Trophoblast cell (in vitro differentiated cells and primary cell): Measurements from ENCODE around the gene ADCY1.

Experiments used
- DNase-seq, 2 donors: peaks; one replicate each; pipeline ENCODE4 v3.0.0-alpha.2; 2016
- H2AFZ ChIP-seq: 2 replicates; pipeline ENCODE4 v1.6.1; 2013; ENCODE audit warnings: low read length, moderate library complexity, mild to moderate bottlenecking; ENCODE audit not compliant: insufficient read depth, poor library complexity
- H2AK5ac ChIP-seq: 2 replicates; pipeline ENCODE4 v1.6.1; 2013; ENCODE audit warnings: mild to moderate bottlenecking, low read length
- H2BK120ac ChIP-seq: 2 replicates; pipeline ENCODE4 v1.6.1; 2013; ENCODE audit warnings: low read length, mild to moderate bottlenecking, moderate library complexity; ENCODE audit not compliant: insufficient read depth, poor library complexity
- H2BK12ac ChIP-seq: 2 replicates; pipeline ENCODE4 v1.6.1; 2013; ENCODE audit warnings: mild to moderate bottlenecking, low read length, moderate library complexity
- H2BK5ac ChIP-seq: 2 replicates; pipeline ENCODE4 v1.6.1; 2013; ENCODE audit warnings: low read length, low read depth, moderate library complexity, mild to moderate bottlenecking; ENCODE audit not compliant: poor library complexity
- H3K14ac ChIP-seq: 2 replicates; pipeline ENCODE4 v1.6.1; 2013; ENCODE audit warnings: mild to moderate bottlenecking, low read length
- H3K18ac ChIP-seq: 2 replicates; pipeline ENCODE4 v1.6.1; 2013; ENCODE audit warnings: mild to moderate bottlenecking, low read length
- H3K23ac ChIP-seq: 2 replicates; pipeline ENCODE4 v1.6.1; 2013; ENCODE audit warnings: low read length
- H3K27ac ChIP-seq: 2 replicates; pipeline ENCODE4 v1.5.1; 2013; ENCODE audit warnings: low read depth, mild to moderate bottlenecking, inconsistent platforms, low read length, moderate library complexity
- H3K27me3 ChIP-seq: 2 replicates; pipeline ENCODE4 v1.6.1; 2013; ENCODE audit warnings: inconsistent platforms, mild to moderate bottlenecking, low read length, moderate library complexity; ENCODE audit not compliant: insufficient read depth
- H3K36me3 ChIP-seq, 2 experiments: 1 replicate in 1 of 2; 2 replicates in 1 of 2; pipeline ENCODE4 v1.6.1; 2013; ENCODE audit warnings: low read length in 2 of 2, mild to moderate bottlenecking in 2 of 2, moderate library complexity in 1 of 2; ENCODE audit not compliant: insufficient read depth in 2 of 2, control insufficient read depth in 1 of 2
- H3K4ac ChIP-seq: 2 replicates; pipeline ENCODE4 v1.6.1; 2013; ENCODE audit warnings: low read depth, mild to moderate bottlenecking, low read length, moderate library complexity
- H3K4me1 ChIP-seq, 2 experiments: 1 replicate in 1 of 2; 2 replicates in 1 of 2; pipeline ENCODE4 v1.6.1; 2013; ENCODE audit warnings: low read length in 2 of 2, mild to moderate bottlenecking in 2 of 2, moderate library complexity in 1 of 2; ENCODE audit not compliant: insufficient read depth in 2 of 2, control insufficient read depth in 1 of 2
- H3K4me2 ChIP-seq: 2 replicates; pipeline ENCODE4 v1.6.1; 2013; ENCODE audit warnings: inconsistent platforms, mild to moderate bottlenecking, low read length, moderate library complexity
- H3K4me3 ChIP-seq: 2 replicates; pipeline ENCODE4 v1.5.1; 2013; ENCODE audit warnings: mild to moderate bottlenecking, low read depth, low read length, inconsistent platforms
- H3K79me1 ChIP-seq: one replicate; pipeline ENCODE4 v1.6.1; 2013; ENCODE audit warnings: low read length
- H3K79me2 ChIP-seq: 2 replicates; pipeline ENCODE4 v1.6.1; 2013; ENCODE audit warnings: low read length, mild to moderate bottlenecking; ENCODE audit not compliant: control insufficient read depth, insufficient read depth, poor library complexity
- H3K9ac ChIP-seq: 2 replicates; pipeline ENCODE4 v1.6.1; 2013; ENCODE audit warnings: mild to moderate bottlenecking, low read length
- H3K9me3 ChIP-seq: 2 replicates; pipeline ENCODE4 v1.6.1; 2013; ENCODE audit warnings: low read depth, mild to moderate bottlenecking, control low read depth, inconsistent platforms, low read length; ENCODE audit not compliant: insufficient read depth
- H4K12ac ChIP-seq: 2 replicates; pipeline ENCODE4 v1.6.1; 2013; ENCODE audit warnings: low read depth, mild to moderate bottlenecking, low read length, moderate library complexity
- H4K8ac ChIP-seq: 2 replicates; pipeline ENCODE4 v1.6.1; 2013; ENCODE audit warnings: low read depth, mild to moderate bottlenecking, low read length, moderate library complexity
- H4K91ac ChIP-seq: one replicate; pipeline ENCODE4 v1.6.1; 2013; ENCODE audit warnings: low read depth, mild to moderate bottlenecking, low read length, moderate library complexity
- WGBS: extraction: QIAGEN DNeasy Blood & Tissue Kit; methylation state at CpG from one replicate; pipeline ENCODE4 v1.1.7; 2013; ENCODE audit warnings: missing lambda C conversion rate; ENCODE audit not compliant: insufficient read length, insufficient coverage; ENCODE audit errors: extremely low coverage; 5-methylcytosine and 5-hydroxymethylcytosine counted together

Gene ADCY1

GRCh38 chr7:45698303-45699014, 124.3 kb downstream of the ADCY1 start:
- no peaks in the 10 kb centered on the region for H3K79me2 ChIP-seq
- no peak overlapping the region for H3K27ac ChIP-seq
- no peak overlapping the region for H3K14ac ChIP-seq
- H2BK12ac ChIP-seq, result no peak overlapping the region
- H3K4me3 ChIP-seq, result no peak overlapping the region
- no peaks in the 10 kb centered on the region for H3K79me1 ChIP-seq
- H2BK120ac ChIP-seq, result no peak overlapping the region
- H4K91ac ChIP-seq, result no peak overlapping the region
- whole genome bisulfite sequencing, result no CpG with 5 or more reads among the region's 6 CpGs
- no peaks in the 10 kb centered on the region for H3K36me3 ChIP-seq
- H3K23ac ChIP-seq, result no peak overlapping the region
- H3K27me3 ChIP-seq, result no peaks in the 10 kb centered on the region
- H4K12ac ChIP-seq, result no peak overlapping the region
- no peak overlapping the region for H3K9ac ChIP-seq
- no peak overlapping the region for H3K18ac ChIP-seq
- H3K4ac ChIP-seq, result no peak overlapping the region
- H3K4me1 ChIP-seq, result no peaks in the 10 kb centered on the region
- DNase-seq, result no peak
- peaks cover under 1% of the 10 kb centered on the region for H3K9me3 ChIP-seq
- H4K8ac ChIP-seq, result no peak overlapping the region
- no peak overlapping the region for H2BK5ac ChIP-seq
- H2AK5ac ChIP-seq, result no peak overlapping the region
- no peak overlapping the region for H2AFZ ChIP-seq
- no peak overlapping the region for H3K4me2 ChIP-seq

GRCh38 chr7:45699015-45699309, 124.8 kb downstream of the ADCY1 start:
- Histone ChIP-seq H3K9ac (no peak overlapping the region), H4K8ac (no peak overlapping the region), H2AK5ac (no peak overlapping the region), H3K4ac (no peak overlapping the region), H3K4me2 (no peak overlapping the region), H3K27me3 (no peaks in the 10 kb centered on the region), H3K36me3 (no peaks in the 10 kb centered on the region), H3K4me3 (no peak overlapping the region), H3K9me3 (peaks cover 2% of the 10 kb centered on the region), H3K23ac (no peak overlapping the region), H3K14ac (no peak overlapping the region), H2BK12ac (no peak overlapping the region), H2AFZ (no peak overlapping the region), H2BK5ac (no peak overlapping the region), H3K79me1 (no peaks in the 10 kb centered on the region), H4K12ac (no peak overlapping the region), H2BK120ac (no peak overlapping the region), H4K91ac (no peak overlapping the region), H3K4me1 (no peaks in the 10 kb centered on the region), H3K18ac (no peak overlapping the region), H3K79me2 (no peaks in the 10 kb centered on the region), H3K27ac (no peak overlapping the region)
- no peak for DNase-seq

- Histone ChIP-seq H3K4me2 (no peak overlapping the region), H2BK120ac (no peak overlapping the region), H3K79me2 (no peaks in the 10 kb centered on the region), H3K23ac (no peak overlapping the region), H3K36me3 (no peaks in the 10 kb centered on the region), H3K4ac (no peak overlapping the region), H4K8ac (no peak overlapping the region), H3K79me1 (no peaks in the 10 kb centered on the region), H3K4me1 (no peaks in the 10 kb centered on the region), H2BK12ac (no peak overlapping the region), H2AFZ (no peak overlapping the region), H3K9me3 (peaks cover 2% of the 10 kb centered on the region), H2BK5ac (no peak overlapping the region), H4K91ac (no peak overlapping the region), H3K14ac (no peak overlapping the region), H3K18ac (no peak overlapping the region), H3K4me3 (no peak overlapping the region), H3K27ac (no peak overlapping the region), H4K12ac (no peak overlapping the region), H2AK5ac (no peak overlapping the region), H3K9ac (no peak overlapping the region), H3K27me3 (no peaks in the 10 kb centered on the region)
- DNase-seq, result no peak
- WGBS, result no CpG with 5 or more reads among the region's 11 CpGs
Observed at GRCh38 chr7:45699726-45700390, 125.7 kb downstream of the ADCY1 start.

GRCh38 chr7:45700556-45700955, 126.4 kb downstream of the ADCY1 start:
- Histone ChIP-seq H3K23ac (no peak overlapping the region), H4K91ac (no peak overlapping the region), H3K14ac (no peak overlapping the region), H3K79me2 (no peaks in the 10 kb centered on the region), H3K79me1 (no peaks in the 10 kb centered on the region), H3K9ac (no peak overlapping the region), H3K9me3 (peaks cover 2% of the 10 kb centered on the region), H2BK120ac (no peak overlapping the region), H3K4me1 (no peaks in the 10 kb centered on the region), H3K4me3 (no peak overlapping the region), H3K18ac (no peak overlapping the region), H2AFZ (no peak overlapping the region), H3K4me2 (no peak overlapping the region), H4K12ac (no peak overlapping the region), H2AK5ac (no peak overlapping the region), H3K27ac (no peak overlapping the region), H3K4ac (no peak overlapping the region), H3K36me3 (no peaks in the 10 kb centered on the region), H4K8ac (no peak overlapping the region), H3K27me3 (no peaks in the 10 kb centered on the region), H2BK5ac (no peak overlapping the region), H2BK12ac (no peak overlapping the region)
- no CpG with 5 or more reads among the region's 2 CpGs for WGBS
- DNase-seq, result no peak
